H1 (cell line): ENCODE data around the gene NECTIN2.

ENCODE experiments used
- ATF3 ChIP-seq: IDR thresholded peaks from 2 replicates; pipeline ENCODE4 v1.6.1; 2011; ENCODE audit warnings: low read depth, mild to moderate bottlenecking, low read length; ENCODE audit not compliant: insufficient read depth
- BCL11A ChIP-seq, 2 experiments: IDR thresholded peaks; one replicate each; pipeline ENCODE4 v1.6.1; 2011; ENCODE audit warnings: low read depth in 2 of 2, low read length in 2 of 2, mild to moderate bottlenecking in 2 of 2
- CTCF ChIP-seq, 3 experiments: IDR thresholded peaks; 1 replicate in 2 of 3; 2 replicates in 1 of 3; pipeline versions ENCODE4 v1.5.1 to v1.6.1; 2011; ENCODE audit warnings: low read length in 3 of 3, mild to moderate bottlenecking in 3 of 3, inconsistent platforms in 2 of 3, low read depth in 1 of 3, moderate library complexity in 1 of 3; ENCODE audit not compliant: insufficient read depth in 1 of 3; ENCODE audit errors: control extremely low read depth in 1 of 3
- EP300 ChIP-seq, 2 experiments: IDR thresholded peaks; 1 replicate in 1 of 2; 2 replicates in 1 of 2; pipeline ENCODE4 v1.6.1; 2011 to 2012; ENCODE audit warnings: low read depth in 2 of 2, low read length in 2 of 2, mild to moderate bottlenecking in 2 of 2, borderline replicate concordance in 1 of 2, inconsistent platforms in 1 of 2, moderate library complexity in 1 of 2
- MAFK ChIP-seq: IDR thresholded peaks from 2 replicates; pipeline ENCODE4 v1.6.1; 2012; ENCODE audit warnings: low read depth, mild to moderate bottlenecking, improper control_type of control experiment, low read length
- POLR2A ChIP-seq, 2 experiments: IDR thresholded peaks; 1 replicate in 1 of 2; 2 replicates in 1 of 2; pipeline ENCODE4 v1.6.1; 2011; ENCODE audit warnings: low read depth in 2 of 2, low read length in 2 of 2, mild to moderate bottlenecking in 2 of 2; ENCODE audit errors: control extremely low read depth in 1 of 2
- SUZ12 ChIP-seq: fragments of 200-600 bp; sonication (generic); IDR thresholded peaks from 2 replicates; pipeline ENCODE4 v1.6.1; 2012; ENCODE audit warnings: mild to moderate bottlenecking, inconsistent platforms, low read length, moderate library complexity, mixed read lengths
- TCF12 ChIP-seq: IDR thresholded peaks from 2 replicates; pipeline ENCODE4 v1.6.1; 2011; ENCODE audit warnings: low read depth, mild to moderate bottlenecking, low read length

- no peak for TF ChIP-seq CTCF (IDR thresholded peaks at IDR 0.05; ENCODE audit: control extremely low read depth in 1 of 3, insufficient read depth in 1 of 3, low read depth in 1 of 3, low read length in 3 of 3)
- no peak for TF ChIP-seq BCL11A (IDR thresholded peaks at IDR 0.05; ENCODE audit: low read depth in 2 of 2, low read length in 2 of 2)
- TF ChIP-seq POLR2A (IDR thresholded peaks at IDR 0.05; ENCODE audit: control extremely low read depth in 1 of 2, low read depth in 2 of 2, low read length in 2 of 2), result peak in 1 of 2 experiments; percentile 45; a peak in 1 of 3 replicates
- TF ChIP-seq SUZ12, result no peak
- no peak for TF ChIP-seq TCF12
- TF ChIP-seq MAFK, result no peak
- no peak for TF ChIP-seq EP300 (IDR thresholded peaks at IDR 0.05; ENCODE audit: borderline replicate concordance in 1 of 2, low read depth in 2 of 2, low read length in 2 of 2)
- TF ChIP-seq ATF3, result no peak
These were observed 63.7 kb downstream of the NECTIN2 start for GRCh38 chr19:44909775-44910174.
